ENCODE measurements around the gene MAP7D1.
"Not testable (repeated sequence)": the region's sequence is repeated elsewhere in the genome, so short reads cannot be mapped to it uniquely, and the experiment has no call there.

MAP7D1 gene

GRCh38 chr1:36211841-36212240 is 55.9 kb downstream of the MAP7D1 start:
- DNase-seq (ENCODE audit: low read depth): no peak
- TF ChIP-seq, protein P1, sequence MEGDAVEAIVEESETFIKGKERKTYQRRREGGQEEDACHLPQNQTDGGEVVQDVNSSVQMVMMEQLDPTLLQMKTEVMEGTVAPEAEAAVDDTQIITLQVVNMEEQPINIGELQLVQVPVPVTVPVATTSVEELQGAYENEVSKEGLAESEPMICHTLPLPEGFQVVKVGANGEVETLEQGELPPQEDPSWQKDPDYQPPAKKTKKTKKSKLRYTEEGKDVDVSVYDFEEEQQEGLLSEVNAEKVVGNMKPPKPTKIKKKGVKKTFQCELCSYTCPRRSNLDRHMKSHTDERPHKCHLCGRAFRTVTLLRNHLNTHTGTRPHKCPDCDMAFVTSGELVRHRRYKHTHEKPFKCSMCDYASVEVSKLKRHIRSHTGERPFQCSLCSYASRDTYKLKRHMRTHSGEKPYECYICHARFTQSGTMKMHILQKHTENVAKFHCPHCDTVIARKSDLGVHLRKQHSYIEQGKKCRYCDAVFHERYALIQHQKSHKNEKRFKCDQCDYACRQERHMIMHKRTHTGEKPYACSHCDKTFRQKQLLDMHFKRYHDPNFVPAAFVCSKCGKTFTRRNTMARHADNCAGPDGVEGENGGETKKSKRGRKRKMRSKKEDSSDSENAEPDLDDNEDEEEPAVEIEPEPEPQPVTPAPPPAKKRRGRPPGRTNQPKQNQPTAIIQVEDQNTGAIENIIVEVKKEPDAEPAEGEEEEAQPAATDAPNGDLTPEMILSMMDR (IDR thresholded peaks at IDR 0.05; ENCODE audit: insufficient read depth, low read depth, low read length, missing control alignments): no peak
- no peak overlapping the region for H3K4me3 ChIP-seq (ENCODE audit: low read depth, low read length)

GRCh38 chr1:36212782-36213181 is 56.8 kb downstream of the MAP7D1 start:
- TF ChIP-seq, protein P1 (IDR thresholded peaks at IDR 0.05; ENCODE audit: insufficient read depth, low read depth, low read length, missing control alignments): no peak
- no peak for DNase-seq (ENCODE audit: low read depth)
- H3K4me3 ChIP-seq (ENCODE audit: low read depth, low read length): no peak overlapping the region

DNA sequence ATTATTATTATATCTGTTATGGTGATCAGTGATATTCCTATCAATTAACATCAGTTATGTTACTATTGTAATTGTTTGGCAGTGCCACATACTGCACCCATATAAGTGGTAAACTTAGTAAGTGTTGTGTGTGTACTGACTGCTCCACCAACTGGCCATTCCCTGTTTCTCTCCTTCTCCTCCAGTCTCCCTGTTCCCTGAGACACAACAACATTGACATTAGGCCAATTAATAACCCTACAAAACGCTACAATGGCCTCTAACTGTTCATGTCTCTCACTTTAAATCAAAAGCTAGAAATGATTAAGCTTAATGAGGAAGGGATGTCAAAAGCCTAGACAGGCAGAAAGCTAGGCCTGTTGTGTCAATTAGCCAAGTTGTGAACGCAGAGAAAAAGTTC is 61.7 kb downstream of the MAP7D1 start:
- DNase-seq (ENCODE audit: low read depth): no peak
- TF ChIP-seq, protein P1 (IDR thresholded peaks at IDR 0.05; ENCODE audit: insufficient read depth, low read depth, low read length, missing control alignments): no peak

DNA sequence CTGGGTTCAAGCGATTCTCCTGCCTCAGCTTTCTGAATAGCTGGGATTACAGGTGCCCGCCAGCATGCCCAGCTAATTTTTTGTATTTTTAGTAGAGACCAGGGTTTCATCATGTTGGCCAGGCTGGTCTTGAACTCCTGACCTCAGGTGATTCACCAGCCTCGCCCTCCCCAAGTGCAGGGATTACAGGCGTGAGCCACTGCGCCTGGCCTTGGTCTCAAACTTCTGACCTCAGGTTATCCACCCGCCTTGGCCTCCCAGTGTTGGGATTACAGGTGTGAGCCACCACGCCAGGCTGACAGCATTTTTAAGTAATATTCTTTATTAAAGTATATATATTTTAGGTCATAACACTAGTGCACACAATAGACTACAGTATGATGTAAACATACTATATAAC is 65.9 kb downstream of the MAP7D1 start:
- not testable (repeated sequence) for H3K4me3 ChIP-seq (ENCODE audit: low read depth, low read length); DNase-seq (ENCODE audit: low read depth)

More for the DNA sequence above, 61.7 kb downstream of the MAP7D1 start:
- H3K4me3 ChIP-seq (ENCODE audit: low read depth, low read length): no peak overlapping the region

DNA sequence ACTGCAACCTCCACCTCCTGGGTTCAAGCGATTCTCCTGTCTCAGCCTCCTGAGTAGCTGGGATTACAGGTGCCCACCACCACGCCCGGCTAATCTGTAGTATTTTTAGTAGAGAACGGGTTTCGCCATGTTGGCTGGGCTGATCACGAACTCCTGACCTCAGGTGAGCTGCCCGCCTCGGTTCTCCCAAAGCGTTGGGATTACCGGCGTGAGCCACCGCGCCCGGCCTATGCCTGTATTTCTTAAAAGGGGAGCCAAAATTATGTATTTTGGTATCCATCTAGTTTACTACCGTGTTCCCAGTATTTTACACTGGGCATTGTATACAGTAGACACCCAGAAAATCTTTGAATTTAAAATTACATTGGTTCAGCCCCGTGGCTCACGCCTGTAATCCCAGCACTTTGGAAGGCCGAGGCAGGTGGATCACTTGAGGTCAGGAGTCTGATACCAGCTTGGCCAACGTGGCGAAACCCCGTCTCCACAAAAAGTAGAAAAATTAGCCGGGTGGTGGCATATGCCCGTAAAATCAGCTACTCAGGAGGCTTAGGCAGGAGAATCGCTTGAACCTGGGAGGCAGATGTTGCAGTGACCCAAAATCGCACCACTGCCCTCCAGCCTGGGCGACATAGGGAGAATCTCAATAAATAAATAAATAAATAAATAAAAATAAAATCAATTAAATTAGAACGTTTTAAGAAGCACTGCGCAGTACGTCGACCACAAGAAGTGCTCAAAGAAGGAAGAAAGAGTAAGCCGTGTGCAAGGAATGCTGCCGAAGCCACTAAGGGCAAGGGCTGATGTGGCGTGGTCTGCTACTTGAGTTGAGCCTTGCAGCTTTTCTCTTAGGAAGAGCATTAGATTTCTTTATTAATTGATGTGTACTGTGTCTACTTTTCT is 66.8 kb downstream of the MAP7D1 start:
- DNase-seq (ENCODE audit: low read depth): no peak
- H3K4me3 ChIP-seq (ENCODE audit: low read depth, low read length): peak overlapping the region; percentile 60
- TF ChIP-seq, protein P1 (IDR thresholded peaks at IDR 0.05; ENCODE audit: insufficient read depth, low read depth, low read length, missing control alignments): no peak

- DNase-seq (ENCODE audit: low read depth): peak; percentile 85
- peak overlapping the region; percentile 60 for H3K4me3 ChIP-seq (ENCODE audit: low read depth, low read length)
- TF ChIP-seq, protein P1 (IDR thresholded peaks at IDR 0.05; ENCODE audit: insufficient read depth, low read depth, low read length, missing control alignments): no peak
Observed at GRCh38 chr1:36223381-36223995, 67.5 kb downstream of the MAP7D1 start.

DNA sequence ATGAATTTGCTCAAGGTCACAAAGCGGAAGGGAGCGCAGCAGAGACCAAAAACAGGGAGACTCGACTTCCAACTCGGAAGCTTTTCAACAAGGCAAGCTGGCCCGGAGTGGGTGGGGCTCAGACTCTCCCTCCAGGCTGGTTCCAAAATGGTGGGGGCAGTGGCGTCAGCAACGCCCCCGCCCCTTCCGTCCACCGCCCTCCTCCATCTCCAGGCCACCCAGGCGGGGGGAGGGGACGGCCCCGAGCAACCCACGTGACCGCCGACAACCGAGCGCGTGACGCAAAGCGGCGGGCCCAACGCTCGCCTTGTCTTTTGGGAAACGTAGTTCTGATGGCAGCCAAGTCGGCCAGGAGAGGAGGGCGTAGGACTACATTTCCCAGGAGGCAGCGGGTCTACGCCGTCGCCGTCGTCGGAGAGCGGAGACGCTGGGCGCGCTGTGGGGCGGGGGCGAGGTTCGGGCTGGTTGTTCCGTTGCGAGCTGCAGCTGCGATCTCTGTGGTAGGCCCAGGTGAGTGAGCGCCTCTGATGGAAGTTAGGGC is 68.1 kb downstream of the MAP7D1 start, which contains the start of gene THRAP3:
THRAP3 (plus strand) TSS at position 448 of the 541 bp plus-strand sequence. CDS start 58,121 bp downstream, outside the sequence.
- peak; percentile 100 for DNase-seq (ENCODE audit: low read depth)
- TF ChIP-seq, protein P1 (IDR thresholded peaks at IDR 0.05; ENCODE audit: insufficient read depth, low read depth, low read length, missing control alignments): no peak

More for the DNA sequence above, 68.1 kb downstream of the MAP7D1 start, which contains the start of gene THRAP3:
- H3K4me3 ChIP-seq (ENCODE audit: low read depth, low read length): peak within 1 kb of the TSS; percentile 66
